Neuron (in vitro differentiated cells): ENCODE measurements around the gene NDUFB11.

Source experiments
- H2AFZ ChIP-seq: one replicate; pipeline ENCODE4 v1.6.1; 2013; ENCODE audit warnings: low read depth, mild to moderate bottlenecking, inconsistent platforms, low read length, moderate library complexity
- H3K27me3 ChIP-seq: one replicate; pipeline ENCODE4 v1.6.1; 2013; ENCODE audit warnings: low read length; ENCODE audit not compliant: insufficient read depth
- H3K36me3 ChIP-seq: one replicate; pipeline ENCODE4 v1.6.1; 2013; ENCODE audit warnings: low read length; ENCODE audit not compliant: insufficient read depth
- H3K4me1 ChIP-seq: one replicate; pipeline ENCODE4 v1.6.1; 2013; ENCODE audit warnings: low read length; ENCODE audit not compliant: insufficient read depth
- H3K4me3 ChIP-seq: 2 replicates; pipeline ENCODE4 v1.5.1; 2013; ENCODE audit warnings: mild to moderate bottlenecking, low read length, moderate library complexity
- H3K9me3 ChIP-seq: one replicate; pipeline ENCODE4 v1.6.1; 2013; ENCODE audit warnings: low read length

The NDUFB11 gene

DNA sequence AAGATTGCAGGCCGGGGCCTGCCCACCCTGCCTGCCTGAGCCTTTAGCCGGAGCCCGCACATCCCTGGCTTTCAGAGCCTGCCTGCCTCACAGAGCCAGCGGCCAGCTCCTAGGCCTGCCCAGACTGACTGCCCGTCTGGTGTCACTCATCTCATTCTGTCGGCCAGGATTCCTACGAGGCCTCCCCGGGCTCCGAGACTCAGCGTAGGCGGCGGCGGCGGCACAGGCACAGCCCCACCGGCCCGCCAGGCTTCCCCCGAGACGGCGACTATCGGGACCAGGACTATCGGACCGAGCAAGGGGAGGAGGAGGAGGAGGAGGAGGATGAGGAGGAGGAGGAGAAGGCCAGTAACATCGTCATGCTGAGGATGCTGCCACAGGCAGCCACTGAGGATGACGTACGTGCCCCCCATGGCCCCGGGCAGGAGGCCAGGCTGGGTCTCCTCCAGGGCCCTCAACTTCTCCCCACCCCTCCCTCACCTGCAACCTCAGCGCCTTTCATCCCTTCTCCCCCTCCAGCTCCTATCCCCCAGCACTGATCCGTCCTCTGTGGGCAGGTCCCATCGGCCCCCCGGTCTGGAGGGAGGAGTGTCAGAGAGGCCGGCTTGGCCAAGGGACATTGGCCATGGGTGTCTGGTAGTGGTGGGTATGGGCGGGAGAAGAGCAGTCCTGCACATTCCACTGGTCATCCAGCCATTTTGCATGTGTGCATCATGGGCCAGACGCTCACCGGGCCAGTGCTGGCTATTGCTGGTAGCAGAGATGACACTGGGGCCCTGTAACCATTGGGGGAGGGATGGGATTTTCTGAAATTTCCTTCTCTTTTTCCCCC lies 26.6 kb upstream of the NDUFB11 start:
- peaks cover 33% of the 10 kb centered on the region for H3K36me3 ChIP-seq
- peaks cover 27% of the 10 kb centered on the region for H3K27me3 ChIP-seq

DNA sequence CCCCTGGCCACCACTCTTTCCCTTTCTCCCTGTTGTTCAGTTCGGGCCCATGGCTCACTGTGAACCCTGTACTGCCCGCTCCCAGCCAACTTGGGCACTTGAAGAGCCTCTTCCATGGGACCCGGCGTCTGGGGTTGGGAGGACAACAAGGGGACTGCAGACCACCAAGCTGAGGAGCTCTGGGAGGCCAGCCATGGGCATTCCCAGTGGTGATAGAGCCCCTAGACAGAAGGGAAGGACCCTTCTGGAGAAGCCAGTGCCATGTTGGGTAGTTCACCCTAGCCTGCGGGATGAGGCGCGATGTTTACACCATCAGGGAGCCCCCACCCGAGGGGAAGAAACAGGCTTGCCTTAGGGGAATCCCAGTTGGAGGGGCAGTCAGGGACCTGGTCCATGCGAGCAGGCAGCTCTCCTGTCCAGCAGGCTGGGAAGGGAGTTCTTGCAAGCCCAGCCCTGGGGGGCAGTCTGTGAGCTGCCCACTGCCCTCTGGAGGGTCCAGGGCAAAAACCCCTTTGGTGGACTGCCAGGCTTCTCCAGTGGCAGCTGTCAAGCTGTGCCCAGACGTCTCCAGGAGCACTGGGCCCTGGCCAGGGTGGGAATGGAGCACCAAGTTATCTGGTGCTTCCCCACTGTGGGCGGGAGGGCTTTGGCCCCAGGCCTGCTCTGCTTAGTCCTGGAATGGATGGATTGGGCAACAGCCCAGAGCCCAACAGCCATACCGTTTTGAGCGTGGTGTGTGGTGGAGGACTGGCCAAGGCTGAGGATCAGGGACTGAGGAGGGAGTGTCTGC lies 25.4 kb upstream of the NDUFB11 start:
- Histone ChIP-seq H2AFZ (no peak overlapping the region), H3K9me3 (peaks cover 2% of the 10 kb centered on the region), H3K4me1 (no peaks in the 10 kb centered on the region), H3K4me3 (no peak overlapping the region), H3K27me3 (peaks cover 27% of the 10 kb centered on the region), H3K36me3 (peaks cover 31% of the 10 kb centered on the region)

More for the DNA sequence above, 26.6 kb upstream of the NDUFB11 start:
- no peak overlapping the region for H2AFZ ChIP-seq
- H3K4me3 ChIP-seq = no peak overlapping the region
- no peaks in the 10 kb centered on the region for H3K4me1 ChIP-seq
- H3K9me3 ChIP-seq = peaks cover 2% of the 10 kb centered on the region

- no peak overlapping the region for H2AFZ ChIP-seq
- H3K27me3 ChIP-seq = peaks cover 27% of the 10 kb centered on the region
- H3K4me3 ChIP-seq = no peak overlapping the region
- H3K4me1 ChIP-seq = no peaks in the 10 kb centered on the region
- H3K36me3 ChIP-seq = peaks cover 35% of the 10 kb centered on the region
- H3K9me3 ChIP-seq = peaks cover 5% of the 10 kb centered on the region
Measured at GRCh38 chrX:47169273-47169672, 24.8 kb upstream of the NDUFB11 start.

DNA sequence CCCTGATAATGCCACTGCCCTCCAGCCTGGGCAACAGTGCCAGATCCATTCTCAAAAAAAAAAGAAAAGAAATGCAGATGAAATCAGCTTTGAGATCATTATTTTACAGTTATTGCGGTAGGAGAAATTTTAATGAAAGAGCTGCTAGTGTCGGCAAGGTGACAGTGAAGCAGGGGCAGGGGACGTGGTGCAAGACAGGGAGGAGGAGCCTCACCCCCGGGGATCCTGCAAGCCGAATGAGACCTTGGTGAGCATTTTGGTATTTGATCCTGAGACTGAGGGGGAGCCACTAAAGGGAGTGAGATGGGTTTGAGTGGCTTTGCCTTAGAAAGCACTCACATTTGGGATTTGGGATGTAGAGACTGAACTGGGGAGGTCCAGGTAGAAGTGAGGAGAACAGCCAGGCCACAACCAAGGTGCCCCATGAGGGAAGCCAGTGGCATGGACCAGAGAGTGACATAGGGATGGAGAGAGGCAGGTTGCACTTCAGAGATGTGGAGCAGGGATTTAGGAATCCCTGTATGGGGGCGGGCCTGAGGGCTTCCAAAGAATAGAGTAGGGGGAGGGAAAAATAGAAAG lies 24.1 kb upstream of the NDUFB11 start:
- no peak overlapping the region for H3K4me3 ChIP-seq
- H3K36me3 ChIP-seq = peaks cover 31% of the 10 kb centered on the region
- no peaks in the 10 kb centered on the region for H3K4me1 ChIP-seq
- peaks cover 24% of the 10 kb centered on the region for H3K27me3 ChIP-seq
- H2AFZ ChIP-seq = no peak overlapping the region
- H3K9me3 ChIP-seq = peaks cover 6% of the 10 kb centered on the region

- H3K36me3 ChIP-seq = peaks cover 23% of the 10 kb centered on the region
- peaks cover 6% of the 10 kb centered on the region for H3K9me3 ChIP-seq
- H3K4me3 ChIP-seq = no peak overlapping the region
- peaks cover 14% of the 10 kb centered on the region for H3K27me3 ChIP-seq
- H3K4me1 ChIP-seq = no peaks in the 10 kb centered on the region
- H2AFZ ChIP-seq = no peak overlapping the region
Measured at GRCh38 chrX:47166126-47166525, 21.6 kb upstream of the NDUFB11 start.

DNA sequence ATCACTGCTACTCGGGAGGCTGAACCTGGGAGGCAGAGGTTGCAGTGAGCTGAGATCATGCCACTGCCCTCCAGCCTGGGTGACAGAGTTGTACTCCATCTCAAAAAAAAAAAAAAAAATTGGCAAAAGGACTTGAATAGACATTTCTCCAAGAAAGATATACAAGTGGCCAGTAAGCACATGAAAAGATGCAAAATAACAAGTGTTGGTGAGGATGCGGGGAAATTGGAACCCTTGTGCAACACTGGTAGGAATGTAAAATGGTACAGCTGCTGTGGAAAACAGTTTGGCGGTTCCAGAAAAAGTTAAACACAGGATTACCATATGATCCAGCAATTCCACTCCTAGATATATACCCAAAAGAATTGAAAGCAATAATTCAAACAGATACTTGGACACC lies 19.9 kb upstream of the NDUFB11 start:
- Histone ChIP-seq H3K4me1 (no peaks in the 10 kb centered on the region), H3K36me3 (peaks cover 19% of the 10 kb centered on the region), H2AFZ (no peak overlapping the region), H3K4me3 (no peak overlapping the region), H3K27me3 (peaks cover 8% of the 10 kb centered on the region), H3K9me3 (peaks cover 6% of the 10 kb centered on the region)

DNA sequence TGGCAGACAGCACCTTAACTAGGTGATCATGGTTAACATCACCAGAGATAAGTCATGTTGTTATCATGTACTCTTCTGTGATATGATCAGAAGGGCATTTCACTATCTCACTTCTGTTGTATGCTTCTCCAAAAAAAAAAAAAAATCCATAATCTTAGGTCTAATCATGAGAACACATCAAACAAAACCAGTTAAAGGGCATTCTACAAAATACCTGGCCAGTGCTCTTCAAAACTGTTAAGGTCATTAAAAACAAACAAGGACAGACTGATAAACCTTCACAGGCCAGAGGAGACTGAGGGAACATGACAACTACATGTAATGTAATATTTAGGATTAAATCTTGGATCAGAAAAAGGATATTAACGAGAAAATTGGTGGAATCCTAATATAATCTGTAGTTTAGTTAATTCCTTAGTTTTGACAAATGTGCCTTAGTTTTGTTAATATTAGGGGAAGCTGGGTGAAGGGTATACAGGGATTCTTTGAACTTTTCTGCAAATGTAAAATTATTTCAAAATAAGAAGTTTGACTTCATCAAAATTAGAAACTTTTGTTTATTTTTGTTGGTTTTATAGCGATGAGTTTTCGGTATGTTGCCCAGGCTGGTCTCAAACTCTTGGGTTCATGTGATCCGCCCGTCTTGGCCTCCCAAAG lies 18.6 kb upstream of the NDUFB11 start:
- Histone ChIP-seq H3K36me3 (peaks cover 14% of the 10 kb centered on the region), H3K9me3 (peaks cover 13% of the 10 kb centered on the region), H3K4me1 (no peaks in the 10 kb centered on the region), H3K27me3 (peaks cover 3% of the 10 kb centered on the region), H3K4me3 (no peak overlapping the region), H2AFZ (no peak overlapping the region)

DNA sequence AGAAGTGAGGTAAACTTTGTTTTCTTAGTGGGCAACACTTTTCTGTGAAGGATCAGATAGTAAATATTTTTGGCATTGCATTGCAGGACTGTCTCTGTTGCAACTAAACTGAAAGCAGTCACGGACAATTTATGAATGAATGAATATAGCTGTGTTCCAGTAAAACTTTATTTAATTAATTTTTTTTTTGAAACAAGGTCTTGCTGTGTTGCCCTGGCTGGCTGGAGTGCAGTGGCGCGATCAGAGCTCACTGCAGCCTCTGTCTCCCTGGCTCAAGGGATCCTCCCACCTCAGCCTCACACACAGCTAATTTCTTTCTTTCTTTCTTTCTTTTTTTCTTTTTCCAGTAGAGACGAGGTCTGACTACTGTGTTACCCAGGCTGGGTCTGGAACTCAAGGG lies 16.3 kb upstream of the NDUFB11 start:
- no peaks in the 10 kb centered on the region for H3K27me3 ChIP-seq
- H3K4me1 ChIP-seq = no peaks in the 10 kb centered on the region
- H3K9me3 ChIP-seq = peaks cover 21% of the 10 kb centered on the region
- H2AFZ ChIP-seq = no peak overlapping the region
- H3K36me3 ChIP-seq = peaks cover 23% of the 10 kb centered on the region
- H3K4me3 ChIP-seq = no peak overlapping the region

DNA sequence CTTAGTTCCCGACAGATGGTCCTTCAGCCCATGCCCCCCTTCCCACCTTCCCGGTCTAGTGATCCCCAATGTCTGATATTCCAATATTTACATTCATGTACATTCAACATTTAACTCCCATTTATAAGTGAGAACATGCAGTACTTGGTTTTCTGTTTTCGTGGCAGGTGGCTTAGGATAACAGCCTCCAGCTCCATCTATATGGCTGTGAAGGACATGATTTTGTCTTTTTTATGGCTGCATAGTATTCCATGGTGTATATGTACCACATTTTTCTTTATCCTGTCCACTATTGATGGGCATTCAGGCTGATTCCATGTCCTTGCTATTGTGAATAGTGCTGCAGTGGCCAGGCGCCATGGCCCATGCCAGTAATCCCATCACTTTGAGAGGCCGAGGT lies 14.3 kb upstream of the NDUFB11 start:
- peaks cover 17% of the 10 kb centered on the region for H3K9me3 ChIP-seq
- H3K4me3 ChIP-seq = no peak overlapping the region
- H3K4me1 ChIP-seq = no peaks in the 10 kb centered on the region
- no peak overlapping the region for H2AFZ ChIP-seq
- peaks cover 22% of the 10 kb centered on the region for H3K36me3 ChIP-seq
- no peaks in the 10 kb centered on the region for H3K27me3 ChIP-seq

DNA sequence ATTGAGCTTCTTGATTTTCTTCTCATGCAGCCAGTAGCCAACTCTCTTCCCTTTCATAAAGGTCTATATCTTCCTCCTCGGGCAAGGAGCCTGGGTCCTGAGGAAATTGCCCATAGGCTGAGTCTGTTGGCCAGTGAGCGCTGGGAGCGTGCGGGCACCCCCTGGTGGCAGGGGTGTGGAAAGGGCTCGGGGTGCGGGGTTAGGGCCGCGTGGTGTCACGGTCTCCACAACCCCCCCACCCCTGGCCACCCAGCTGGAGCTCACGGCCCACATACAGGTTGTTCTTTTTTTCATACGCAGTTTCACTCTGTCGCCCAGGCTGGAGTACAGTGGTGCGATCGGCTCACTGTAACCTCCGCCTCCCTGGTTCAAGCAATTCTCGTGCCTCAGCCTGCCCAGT lies 13.6 kb upstream of the NDUFB11 start:
- H2AFZ ChIP-seq = no peak overlapping the region
- peaks cover 17% of the 10 kb centered on the region for H3K9me3 ChIP-seq
- no peak overlapping the region for H3K4me3 ChIP-seq
- no peaks in the 10 kb centered on the region for H3K27me3 ChIP-seq
- H3K4me1 ChIP-seq = no peaks in the 10 kb centered on the region
- H3K36me3 ChIP-seq = peaks cover 25% of the 10 kb centered on the region

- H3K27me3 ChIP-seq = no peaks in the 10 kb centered on the region
- no peak overlapping the region for H3K4me3 ChIP-seq
- H3K9me3 ChIP-seq = peaks cover 17% of the 10 kb centered on the region
- no peaks in the 10 kb centered on the region for H3K4me1 ChIP-seq
- H2AFZ ChIP-seq = no peak overlapping the region
- peaks cover 25% of the 10 kb centered on the region for H3K36me3 ChIP-seq
Measured at GRCh38 chrX:47156611-47157520, 12.4 kb upstream of the NDUFB11 start.

- Histone ChIP-seq H3K4me3 (no peak overlapping the region), H3K4me1 (peaks cover 9% of the 10 kb centered on the region), H3K9me3 (peaks cover 6% of the 10 kb centered on the region), H3K27me3 (peaks cover 3% of the 10 kb centered on the region), H3K36me3 (peaks cover 24% of the 10 kb centered on the region), H2AFZ (no peak overlapping the region)
Measured at GRCh38 chrX:47151435-47151834, 6.9 kb upstream of the NDUFB11 start.
